ENCODE results near the gene SPDEF.

Gene SPDEF

GRCh38 chr6:34583461-34583860 is 27.3 kb upstream of the SPDEF start:
- peak in 1 of 2 experiments; percentile 6 for DNase-seq

GRCh38 chr6:34581561-34581920 is 25.4 kb upstream of the SPDEF start:
- DNase-seq = no peak

DNA sequence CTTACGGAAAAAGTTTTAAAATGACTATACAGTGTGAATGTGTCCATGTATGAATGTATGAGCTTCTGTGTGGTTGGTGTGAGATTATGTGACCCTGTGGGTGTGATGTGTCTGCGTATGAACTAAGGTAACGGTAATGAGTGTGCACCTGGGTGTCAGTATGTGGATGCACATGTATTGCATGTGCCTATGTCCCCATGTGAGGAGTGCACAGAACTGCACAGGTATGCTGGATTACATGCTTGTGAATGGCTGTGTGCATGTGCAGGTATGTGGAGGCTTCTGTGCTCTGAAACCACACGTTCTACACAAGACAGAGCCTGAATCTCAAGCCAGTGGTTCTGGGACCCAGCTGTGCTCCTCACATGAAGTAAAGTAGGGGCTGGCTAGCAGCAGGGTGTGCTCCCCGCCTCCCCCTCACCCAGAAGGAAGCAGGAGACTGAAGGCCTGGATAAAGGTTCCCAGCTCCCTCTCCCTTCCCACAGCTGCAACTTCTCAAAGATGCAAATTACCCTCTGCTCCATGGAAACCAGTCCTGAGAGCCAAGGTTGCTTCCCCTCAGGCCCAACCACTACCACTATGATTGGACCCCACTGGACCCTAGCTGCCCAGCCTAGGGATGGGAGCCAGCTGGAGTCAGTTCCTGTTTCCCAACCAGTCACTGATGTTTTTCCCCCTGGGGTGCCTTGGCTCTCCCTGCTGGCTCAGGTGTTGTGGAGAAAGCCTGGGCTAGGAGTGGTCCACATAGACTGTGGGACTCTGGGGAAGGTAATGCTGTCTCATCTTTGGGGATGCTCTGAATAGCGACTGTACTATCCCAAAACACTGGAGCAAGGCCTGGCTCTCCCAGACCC is 24.8 kb upstream of the SPDEF start:
- no peak for DNase-seq

DNA sequence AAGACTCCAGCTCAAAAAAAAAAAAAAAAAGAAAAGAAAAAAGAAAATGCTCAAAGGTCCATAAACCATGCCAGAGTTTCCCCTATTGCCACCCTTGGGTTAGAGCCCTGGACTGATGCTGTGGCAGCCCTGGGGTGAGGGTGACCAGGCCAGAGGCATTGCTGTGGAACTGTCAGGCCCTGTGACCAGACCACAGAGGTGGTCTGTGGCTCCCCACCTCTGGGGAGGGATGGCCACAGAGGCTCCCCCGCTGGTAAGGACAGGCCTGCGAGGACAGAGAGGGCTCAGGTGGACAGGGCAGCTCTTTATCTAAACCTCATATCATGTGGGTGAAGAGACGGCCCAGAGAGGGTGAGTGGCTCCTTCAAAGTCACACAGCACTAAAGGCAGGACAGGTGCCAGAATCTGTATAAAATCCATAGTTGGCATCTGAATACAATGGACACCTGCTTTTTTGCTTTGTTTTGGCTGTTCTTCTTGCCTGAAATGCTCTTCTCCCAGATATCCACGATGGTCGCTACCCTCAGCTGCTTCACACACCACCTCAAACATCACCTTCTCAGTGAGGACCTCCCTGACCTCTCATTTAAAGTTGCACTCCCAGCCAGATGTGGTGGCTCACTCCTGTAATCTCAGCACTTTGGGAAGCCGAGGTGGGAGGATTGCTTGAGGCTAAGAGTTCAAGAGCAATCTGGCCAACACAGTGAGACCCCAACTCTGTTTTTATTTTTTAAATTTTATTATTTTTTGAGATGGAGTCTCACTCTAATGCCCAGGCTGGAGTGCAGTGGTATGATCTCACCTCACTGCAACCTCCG is 22.5 kb upstream of the SPDEF start:
- DNase-seq = no peak

DNA sequence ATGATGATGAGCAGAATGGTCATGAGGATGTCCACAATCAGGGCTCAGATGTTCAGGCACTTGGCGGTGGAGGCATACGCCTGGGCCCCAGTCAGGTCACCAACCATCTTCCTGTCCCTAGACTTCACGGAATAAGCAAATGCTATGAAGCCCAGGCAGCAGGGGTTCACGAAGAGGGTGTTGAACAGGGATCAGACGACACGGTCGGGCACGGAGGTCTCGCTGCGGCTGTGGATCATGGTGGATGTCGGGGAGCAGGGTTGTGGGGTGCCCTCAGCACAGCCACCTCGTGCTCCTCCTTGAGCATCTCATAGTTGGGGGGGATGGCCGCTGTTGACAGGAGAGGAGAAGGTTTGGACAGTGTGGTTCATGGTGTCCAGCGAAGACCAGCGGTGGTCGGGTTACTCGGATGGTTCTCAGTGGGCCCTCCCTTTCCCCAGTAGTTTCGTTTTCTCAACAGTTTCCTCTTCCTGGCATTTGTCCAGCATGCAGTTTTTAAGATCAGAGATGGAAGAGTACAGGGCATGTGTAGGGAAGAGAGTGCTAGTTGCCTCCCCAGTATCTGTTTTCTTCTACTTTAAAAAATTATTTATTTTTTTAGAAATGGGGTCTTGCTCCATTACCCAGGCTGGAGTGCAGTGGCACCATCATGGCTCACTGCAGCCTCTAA is 20.3 kb upstream of the SPDEF start:
- no peak for DNase-seq

GRCh38 chr6:34575326-34575725 is 19.2 kb upstream of the SPDEF start:
- DNase-seq = no peak

- DNase-seq = no peak
Observed at GRCh38 chr6:34574647-34575293, 18.6 kb upstream of the SPDEF start.

DNA sequence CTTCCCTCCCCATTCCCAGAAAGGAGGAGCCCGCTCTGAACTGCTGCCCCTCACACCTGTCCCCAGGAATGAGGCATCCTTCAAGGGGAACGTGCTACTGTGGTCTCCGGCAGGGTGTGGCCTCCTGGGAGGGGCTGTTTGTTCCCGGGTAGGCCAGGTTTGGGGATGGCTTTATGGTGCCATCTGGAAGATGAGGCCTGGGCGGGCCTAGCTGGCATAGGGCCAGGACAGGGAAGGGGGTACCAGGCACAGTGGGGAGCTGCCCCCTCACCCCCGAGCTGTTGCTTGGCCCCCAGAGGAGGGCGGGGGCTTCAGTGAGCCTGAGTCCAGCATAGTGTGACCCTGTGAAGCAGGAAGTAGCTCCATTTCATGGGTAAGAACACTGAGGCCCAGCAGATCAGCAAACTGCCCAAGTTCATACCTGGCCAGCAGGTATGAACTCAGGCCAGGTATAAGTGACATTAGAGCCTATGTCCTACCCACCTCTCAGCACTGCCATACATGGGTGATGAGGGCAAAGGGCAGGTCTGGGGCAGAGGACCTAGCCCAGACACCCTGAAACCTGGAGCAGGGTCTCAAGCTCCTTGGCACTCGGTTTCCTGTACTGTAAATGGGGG is 17.5 kb upstream of the SPDEF start:
- no peak for DNase-seq

- DNase-seq = no peak
Observed at GRCh38 chr6:34572585-34572984, 16.5 kb upstream of the SPDEF start.

DNA sequence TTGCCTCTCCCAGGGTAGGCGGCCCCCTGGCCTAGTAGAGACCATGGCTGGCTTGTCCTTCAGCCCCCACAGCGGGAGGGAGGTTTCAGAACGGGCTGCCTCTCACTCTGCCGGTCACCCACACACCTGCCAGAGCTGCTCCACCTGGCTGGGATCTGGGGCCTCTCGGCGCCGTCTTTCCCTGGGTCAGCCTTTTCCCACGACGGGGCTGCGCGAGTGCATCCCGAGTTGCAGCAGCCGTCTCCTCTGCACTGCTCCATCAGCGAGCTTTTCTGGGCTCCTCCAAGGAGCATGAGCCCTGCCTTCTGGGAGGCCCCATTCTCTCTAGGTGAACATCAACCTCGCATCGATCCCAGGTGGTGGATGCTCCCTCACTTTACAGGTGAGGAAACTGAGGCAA is 15.9 kb upstream of the SPDEF start:
- no peak for DNase-seq

- DNase-seq = no peak
Observed at GRCh38 chr6:34571388-34571787, 15.3 kb upstream of the SPDEF start.

DNA sequence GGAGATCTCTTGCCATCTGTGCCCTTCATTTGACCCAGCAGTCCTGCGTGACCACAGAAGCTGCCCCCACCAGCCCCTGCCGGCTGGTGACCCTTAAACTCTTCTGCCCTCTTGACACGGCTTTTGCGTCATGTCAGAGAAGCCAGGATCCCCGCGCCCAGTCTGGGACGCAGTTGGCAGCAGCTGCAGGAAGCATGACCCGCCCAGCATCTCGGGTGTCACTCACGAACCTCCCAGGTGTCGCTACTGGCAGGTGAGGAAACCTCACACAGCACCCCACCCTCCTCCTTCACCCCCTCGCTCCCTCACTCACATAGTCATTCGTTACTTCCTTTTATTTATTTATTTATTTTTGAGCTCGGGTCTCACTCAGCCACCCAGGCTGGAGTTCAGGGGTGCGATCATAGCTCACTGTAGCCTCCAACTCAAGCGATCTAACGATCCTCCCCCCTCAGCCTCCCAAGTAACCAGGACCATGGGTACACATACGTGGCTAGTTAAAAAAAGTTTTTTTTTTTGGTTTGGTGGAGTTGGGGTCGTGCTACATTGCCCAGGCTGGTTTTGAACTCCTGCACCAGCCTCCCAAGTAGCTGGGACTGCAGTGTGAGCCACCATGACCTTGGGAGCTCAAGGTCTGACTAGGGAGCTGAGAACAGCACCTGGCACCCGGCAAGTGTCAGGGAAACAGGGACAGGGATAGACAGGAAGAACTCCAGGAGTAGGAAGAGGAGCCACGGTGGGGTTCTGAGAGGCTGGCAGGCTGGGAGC is 14.1 kb upstream of the SPDEF start:
- no peak for DNase-seq

DNA sequence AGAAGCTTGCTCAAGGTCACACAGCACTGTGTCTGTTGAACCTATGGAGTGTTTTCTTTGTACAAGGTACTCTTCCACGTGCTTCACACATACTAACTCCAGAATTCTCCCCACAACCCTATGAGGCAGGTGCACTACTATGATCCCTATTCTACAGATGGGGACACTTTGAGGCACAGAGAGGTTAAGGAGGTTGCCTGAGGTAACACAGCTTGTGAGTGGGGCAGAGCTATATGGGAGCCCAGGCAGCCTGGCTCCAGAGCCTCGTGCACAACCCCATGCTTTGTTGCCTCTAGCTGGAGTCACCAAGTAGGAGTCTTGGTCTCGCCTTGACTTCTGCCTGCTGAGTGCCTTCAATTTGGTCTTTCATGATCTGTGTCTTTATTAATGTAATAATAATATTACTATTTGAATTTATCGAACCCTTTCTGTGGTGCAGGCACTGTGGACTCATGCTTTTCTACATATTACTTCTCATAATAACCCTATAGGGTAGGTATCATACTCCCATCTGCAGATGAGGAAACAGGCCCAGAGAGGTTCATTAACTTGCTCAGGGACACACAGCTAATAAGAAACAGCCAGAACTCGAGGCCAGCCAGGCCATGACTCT is 13.3 kb upstream of the SPDEF start:
- no peak for DNase-seq

DNA sequence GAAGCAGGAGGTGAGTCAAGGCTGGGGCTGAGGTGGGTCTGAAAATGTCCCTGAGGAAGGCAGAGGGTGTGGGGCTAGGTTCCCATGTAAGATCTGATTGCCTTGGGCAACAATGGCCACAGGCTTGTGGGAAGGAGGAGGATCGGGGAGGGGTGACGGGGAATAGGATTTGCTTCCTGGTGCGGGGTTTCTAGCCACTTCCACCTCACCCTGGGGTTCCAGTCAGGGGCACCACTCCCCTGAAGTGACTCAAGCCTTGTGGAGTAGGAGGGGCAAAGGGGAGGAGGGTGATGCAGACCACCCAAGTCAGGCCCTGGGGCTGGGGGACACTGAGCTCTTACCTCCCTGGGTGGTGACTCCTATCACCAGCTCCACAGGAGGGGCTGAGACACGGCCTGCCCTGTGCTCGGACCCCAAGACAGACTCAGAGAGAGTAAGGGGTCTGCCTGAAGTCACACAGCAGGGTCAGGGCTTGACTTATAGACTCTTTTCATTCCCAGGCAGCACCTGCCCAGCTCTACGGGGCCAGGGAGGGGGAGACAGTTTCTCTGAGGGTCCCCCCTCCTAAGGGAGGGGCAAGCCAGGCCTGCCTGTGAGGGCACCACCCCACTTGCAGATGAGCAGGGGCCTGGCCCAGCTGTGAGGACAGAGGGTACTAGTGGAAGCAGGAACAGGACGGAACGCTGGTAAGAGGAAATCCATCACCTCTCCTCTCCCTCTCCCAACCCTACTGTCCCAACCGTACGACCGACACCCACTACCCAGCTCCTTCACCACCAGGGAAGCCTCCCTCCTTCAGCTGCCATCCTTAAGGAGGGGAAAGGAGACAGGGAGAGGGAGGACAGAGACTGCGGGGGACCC is 12.4 kb upstream of the SPDEF start:
- DNase-seq = no peak

GRCh38 chr6:34566830-34567546 is 10.9 kb upstream of the SPDEF start:
- DNase-seq = no peak

- DNase-seq = no peak
Observed at GRCh38 chr6:34565722-34566137, 9.6 kb upstream of the SPDEF start.

- no peak for DNase-seq
Observed at GRCh38 chr6:34564181-34564580, 8.1 kb upstream of the SPDEF start.

GRCh38 chr6:34563513-34563870 is 7.4 kb upstream of the SPDEF start:
- DNase-seq = no peak

GRCh38 chr6:34562861-34563512 is 6.9 kb upstream of the SPDEF start:
- no peak for DNase-seq

Data from AML-193 (cell line).